Naive thymus-derived CD4-positive, alpha-beta T cell (primary cell): Measurements from ENCODE around the gene EIF6. TPM values are rescaled to one million over a fixed set of nuclear protein-coding genes. Genes with fewer than 3 reads are reported as not detected.

Source experiments
- ATAC-seq: fragments of 150-1000 bp; cut with Tn5 transposase; 2 replicates; pipeline ENCODE4 v1.10.0; 2021; ENCODE audit warnings: mild to moderate bottlenecking, moderate library complexity
- CTCF ChIA-PET: fragments of 350-600 bp; sonication (Branson Sonifier 250); formaldehyde crosslinking; loops from one replicate; lab custom pipeline; 2021; ENCODE audit warnings: antibody characterized with exemption; lab: Charles Lee
- POLR2A ChIA-PET: fragments of 350-600 bp; sonication (Branson Sonifier 250); formaldehyde crosslinking; loops from one replicate; lab custom pipeline; 2021; ENCODE audit warnings: antibody characterized with exemption, inconsistent platforms; lab: Charles Lee
- DNase-seq, 9 donors: peaks; one replicate each; pipeline versions ENCODE4 v3.0.0 to v3.0.0-alpha.2; 2020 to 2022; ENCODE audit warnings: mixed read lengths in 1 of 9
- H3K27ac ChIP-seq: one replicate; pipeline ENCODE4 v1.7.0; 2013; ENCODE audit warnings: mild to moderate bottlenecking, low read depth, low read length, moderate library complexity
- H3K27me3 ChIP-seq, 2 donors: one replicate each; pipeline ENCODE4 v1.7.0; 2013; ENCODE audit warnings: low read length in 2 of 2, mild to moderate bottlenecking in 2 of 2, moderate library complexity in 2 of 2; ENCODE audit not compliant: control insufficient read depth in 2 of 2, insufficient read depth in 2 of 2
- H3K36me3 ChIP-seq, 3 experiments: 1 replicate in 2 of 3; 2 replicates in 1 of 3; pipeline ENCODE4 v1.7.0; 2013; ENCODE audit warnings: low read length in 3 of 3, mild to moderate bottlenecking in 3 of 3, moderate library complexity in 1 of 3; ENCODE audit not compliant: insufficient read depth in 3 of 3, control insufficient read depth in 2 of 3
- H3K4me1 ChIP-seq, 2 donors: one replicate each; pipeline ENCODE4 v1.7.0; 2013; ENCODE audit warnings: low read length in 2 of 2, mild to moderate bottlenecking in 2 of 2, moderate library complexity in 1 of 2; ENCODE audit not compliant: control insufficient read depth in 2 of 2, insufficient read depth in 2 of 2
- H3K4me3 ChIP-seq: 2 replicates; pipeline ENCODE4 v1.7.0; 2013; ENCODE audit warnings: mild to moderate bottlenecking, low read length
- H3K9me3 ChIP-seq, 3 experiments: 1 replicate in 2 of 3; 2 replicates in 1 of 3; pipeline ENCODE4 v1.7.0; 2013; ENCODE audit warnings: low read length in 3 of 3; ENCODE audit not compliant: control insufficient read depth in 2 of 3
- H3K27ac Mint-ChIP-seq, 9 donors: one replicate each; pipeline ENCODE4 v1.8.0; 2020 to 2022; ENCODE audit warnings: mixed read lengths in 9 of 9, mild to moderate bottlenecking in 8 of 9, moderate library complexity in 5 of 9, inconsistent platforms in 2 of 9
- H3K27me3 Mint-ChIP-seq, 5 donors: one replicate each; pipeline ENCODE4 v1.8.0; 2021 to 2022; ENCODE audit warnings: mixed read lengths in 5 of 5, mild to moderate bottlenecking in 1 of 5
- H3K36me3 Mint-ChIP-seq, 5 donors: one replicate each; pipeline ENCODE4 v1.8.0; 2020 to 2022; ENCODE audit warnings: mixed read lengths in 5 of 5, mild to moderate bottlenecking in 3 of 5, inconsistent platforms in 1 of 5
- H3K4me1 Mint-ChIP-seq, 7 donors: one replicate each; pipeline ENCODE4 v1.8.0; 2020 to 2022; ENCODE audit warnings: mixed read lengths in 7 of 7, mild to moderate bottlenecking in 3 of 7, inconsistent platforms in 1 of 7
- H3K4me3 Mint-ChIP-seq, 10 donors: one replicate each; pipeline ENCODE4 v1.8.0; 2020 to 2022; ENCODE audit warnings: mild to moderate bottlenecking in 10 of 10, mixed read lengths in 10 of 10, moderate library complexity in 6 of 10, inconsistent platforms in 2 of 10
- H3K9me3 Mint-ChIP-seq, 11 donors: one replicate each; pipeline ENCODE4 v1.8.0; 2020 to 2022; ENCODE audit warnings: mixed read lengths in 11 of 11, mild to moderate bottlenecking in 4 of 11, inconsistent platforms in 1 of 11, moderate library complexity in 1 of 11
- intact Hi-C, 2 donors: fragments of 100-400 bp; cut with micrococcal nuclease; formaldehyde crosslinking; loops; one replicate each; pipeline ENCODE4 v1.15.1; 2023
- polyA plus RNA-seq, 2 donors: library from polyadenylated mRNA; unstranded; fragments of 300-500 nt; fragmentation: Illumina TruSeq; gene quantifications; one replicate each; pipeline ENCODE4 v1.2.3, GENCODE V29; 2021
- total RNA-seq, 6 experiments: library from RNA in 5 of 6; stranded (reverse) in 5 of 6; gene quantifications; 1 replicate in 5 of 6; 2 replicates in 1 of 6; pipeline ENCODE4 v1.2.3 and lab custom pipeline; 2021 to 2026

The EIF6 gene
- total and polyA plus RNA-seq, 7 experiments from 2014 or later, result 35.4 to 150 (median 55.2) TPM

DNA sequence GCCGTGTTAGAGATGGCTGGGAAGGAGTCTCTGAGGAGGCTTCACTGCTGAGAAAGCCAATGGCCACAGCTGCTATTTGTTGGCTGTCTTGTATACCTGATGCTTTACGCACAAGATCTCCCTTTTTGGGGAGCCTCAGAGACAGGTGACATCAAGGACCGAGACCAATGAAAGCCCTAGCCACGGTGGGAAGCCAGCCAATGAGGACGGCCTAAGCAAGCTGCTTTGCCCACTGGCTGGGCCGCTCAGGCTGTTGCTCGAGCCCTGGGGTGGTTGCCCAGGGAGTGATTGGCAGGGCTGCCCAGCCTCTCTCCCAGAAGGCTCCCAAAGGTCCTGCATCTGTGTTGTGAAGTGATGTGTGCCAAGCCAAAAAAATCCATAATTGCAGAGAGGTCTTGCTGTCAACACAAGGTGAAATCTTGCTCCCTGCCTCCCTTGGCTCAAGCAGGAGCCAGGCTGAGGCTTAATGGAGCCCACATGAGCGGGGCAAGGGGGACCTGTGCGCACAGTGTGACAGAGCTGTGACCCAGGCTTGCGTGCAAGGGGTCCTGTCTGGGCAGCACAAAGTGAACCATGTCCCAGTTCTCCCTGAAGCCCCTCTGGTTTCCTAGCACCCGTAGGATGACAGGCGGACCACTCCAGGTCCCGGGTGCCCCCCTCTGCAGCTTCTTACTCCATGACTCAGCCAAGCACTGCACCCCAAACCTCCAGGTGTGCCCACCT is 11.0 kb downstream of the EIF6 start:
- Histone ChIP-seq H3K27ac (no peak overlapping the region), H3K4me1 (peaks cover 11 to 17% of the 10 kb centered on the region in 2 donors), H3K27me3 (no peaks in the 10 kb centered on the region), H3K36me3 (peaks cover 0 to 52% (median 3%) of the 10 kb centered on the region in 3 experiments), H3K9me3 (no peaks in the 10 kb centered on the region), H3K4me3 (no peak overlapping the region)
- CTCF ChIA-PET, result interaction anchor here (0.6 kb wide), 1 partner anchor 796 kb away, joined by 3 read pairs; no protein-coding TSS in a partner anchor
- DNase-seq, result peak in 1 of 9 donors; percentile 6
- no peaks in the 10 kb centered on the region for H3K9me3 Mint-ChIP-seq
- intact Hi-C loops, result loop anchor here in 1 of 2 donors (10.0 kb wide), 1 partner anchor 449 kb away; the partner anchor contains the start of gene NCOA6
- peaks cover 6 to 35% (median 24%) of the 10 kb centered on the region in 7 donors for H3K4me1 Mint-ChIP-seq
- POLR2A ChIA-PET, result interaction anchor here (0.6 to 1.0 kb wide), 3 partner anchors 126 to 138 kb away, joined by 3 read pairs; partner anchors contain the start of gene EDEM2
- H3K27me3 Mint-ChIP-seq, result no peaks in the 10 kb centered on the region
- H3K27ac Mint-ChIP-seq, result peak overlapping the region in 5 of 9 donors; percentile 25 to 65 (median 47)
- no peak for ATAC-seq
- H3K4me3 Mint-ChIP-seq, result no peak overlapping the region
- H3K36me3 Mint-ChIP-seq, result peaks cover 0 to 14% (median 4%) of the 10 kb centered on the region in 5 donors

DNA sequence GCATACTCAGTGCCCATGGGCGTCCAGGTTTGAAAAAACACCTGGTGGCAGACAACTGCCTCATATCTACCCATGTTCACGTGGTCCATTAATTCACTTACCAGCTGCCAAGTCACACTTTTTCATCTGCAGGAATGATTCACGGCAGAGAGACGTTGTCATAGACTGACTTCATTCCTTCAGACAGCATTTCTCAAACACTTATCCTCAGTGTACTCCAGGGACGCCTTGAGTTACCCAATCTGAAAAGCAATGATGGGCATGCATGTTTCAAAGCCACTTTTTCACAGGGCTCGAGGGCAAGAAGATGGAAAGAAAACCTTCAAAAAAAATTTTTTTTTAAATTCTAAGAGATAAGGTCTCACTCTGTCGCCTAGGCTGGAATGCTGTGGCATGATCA is 12.7 kb downstream of the EIF6 start:
- CTCF ChIA-PET, result no interaction called here
- ATAC-seq, result no peak

DNA sequence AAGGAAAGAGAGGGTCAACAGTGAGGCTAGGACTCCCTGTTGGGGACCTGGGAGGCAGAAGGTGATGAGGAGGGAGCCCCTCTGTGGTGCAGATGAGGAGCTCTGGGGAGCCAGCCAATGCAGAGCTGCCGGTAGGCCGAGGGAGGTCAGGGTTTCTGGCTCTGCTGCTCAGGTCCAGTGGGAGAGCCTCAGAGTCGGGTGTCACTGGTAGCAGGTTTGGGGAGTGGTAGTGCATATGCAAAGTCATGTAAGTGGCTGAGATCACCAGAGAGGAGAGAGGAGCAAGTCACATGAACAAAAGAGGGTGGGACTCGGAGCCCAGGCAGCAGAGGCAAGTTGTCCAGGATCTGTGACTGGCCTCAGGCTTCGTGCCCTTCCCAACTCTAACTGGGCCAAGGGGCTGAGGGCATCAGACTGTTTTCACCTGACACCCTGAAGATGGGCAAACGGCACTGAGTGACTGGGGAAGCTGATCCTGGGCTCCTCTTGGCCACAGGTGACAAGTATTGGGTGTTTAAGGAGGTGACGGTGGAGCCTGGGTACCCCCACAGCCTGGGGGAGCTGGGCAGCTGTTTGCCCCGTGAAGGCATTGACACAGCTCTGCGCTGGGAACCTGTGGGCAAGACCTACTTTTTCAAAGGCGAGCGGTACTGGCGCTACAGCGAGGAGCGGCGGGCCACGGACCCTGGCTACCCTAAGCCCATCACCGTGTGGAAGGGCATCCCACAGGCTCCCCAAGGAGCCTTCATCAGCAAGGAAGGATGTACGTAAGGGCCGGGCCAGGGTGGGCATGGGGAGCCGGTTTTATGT is 13.3 kb downstream of the EIF6 start:
- Histone ChIP-seq H3K27me3 (no peaks in the 10 kb centered on the region), H3K9me3 (no peaks in the 10 kb centered on the region), H3K36me3 (peaks cover 0 to 72% (median 6%) of the 10 kb centered on the region in 3 experiments), H3K27ac (no peak overlapping the region), H3K4me1 (peaks cover 1 to 2% of the 10 kb centered on the region in 2 donors), H3K4me3 (no peak overlapping the region)
- ChIA-PET CTCF (no interaction called here), POLR2A (interaction anchor here (1.1 kb wide), 1 partner anchor 13 kb away, joined by 3 read pairs; the partner anchor contains the start of gene EIF6)
- ATAC-seq (no peak), DNase-seq (no peak)
- H3K9me3 Mint-ChIP-seq, result no peaks in the 10 kb centered on the region
- intact Hi-C loops, result loop anchor here in 1 of 2 donors (10.0 kb wide), 1 partner anchor 446 kb away; the partner anchor contains the start of gene NCOA6
- H3K36me3 Mint-ChIP-seq, result peaks cover 0 to 29% (median 7%) of the 10 kb centered on the region in 5 donors
- H3K4me3 Mint-ChIP-seq, result no peak overlapping the region
- H3K4me1 Mint-ChIP-seq, result peaks cover 3 to 30% (median 19%) of the 10 kb centered on the region in 7 donors
- H3K27me3 Mint-ChIP-seq, result no peaks in the 10 kb centered on the region
- H3K27ac Mint-ChIP-seq, result peak overlapping the region in 4 of 9 donors; percentile 16 to 76 (median 38)

More for the DNA sequence above, 12.7 kb downstream of the EIF6 start:
- intact Hi-C loops, result loop anchor here in 1 of 2 donors (10.0 kb wide), 1 partner anchor 447 kb away; the partner anchor contains the start of gene NCOA6
- no peaks in the 10 kb centered on the region for H3K27me3 Mint-ChIP-seq
- no peak for DNase-seq
- H3K4me1 ChIP-seq, result peaks cover 8 to 9% of the 10 kb centered on the region in 2 donors
- POLR2A ChIA-PET, result no interaction called here
- no peak overlapping the region for H3K4me3 ChIP-seq
- H3K27me3 ChIP-seq, result no peaks in the 10 kb centered on the region
- H3K9me3 ChIP-seq, result no peaks in the 10 kb centered on the region
- H3K36me3 Mint-ChIP-seq, result peaks cover 0 to 23% (median 4%) of the 10 kb centered on the region in 5 donors
- peak overlapping the region in 1 of 9 donors; percentile 54 for H3K27ac Mint-ChIP-seq
- peaks cover 0 to 66% (median 6%) of the 10 kb centered on the region in 3 experiments for H3K36me3 ChIP-seq
- peaks cover 6 to 32% (median 22%) of the 10 kb centered on the region in 7 donors for H3K4me1 Mint-ChIP-seq
- H3K9me3 Mint-ChIP-seq, result no peaks in the 10 kb centered on the region
- H3K4me3 Mint-ChIP-seq, result no peak overlapping the region
- no peak overlapping the region for H3K27ac ChIP-seq

DNA sequence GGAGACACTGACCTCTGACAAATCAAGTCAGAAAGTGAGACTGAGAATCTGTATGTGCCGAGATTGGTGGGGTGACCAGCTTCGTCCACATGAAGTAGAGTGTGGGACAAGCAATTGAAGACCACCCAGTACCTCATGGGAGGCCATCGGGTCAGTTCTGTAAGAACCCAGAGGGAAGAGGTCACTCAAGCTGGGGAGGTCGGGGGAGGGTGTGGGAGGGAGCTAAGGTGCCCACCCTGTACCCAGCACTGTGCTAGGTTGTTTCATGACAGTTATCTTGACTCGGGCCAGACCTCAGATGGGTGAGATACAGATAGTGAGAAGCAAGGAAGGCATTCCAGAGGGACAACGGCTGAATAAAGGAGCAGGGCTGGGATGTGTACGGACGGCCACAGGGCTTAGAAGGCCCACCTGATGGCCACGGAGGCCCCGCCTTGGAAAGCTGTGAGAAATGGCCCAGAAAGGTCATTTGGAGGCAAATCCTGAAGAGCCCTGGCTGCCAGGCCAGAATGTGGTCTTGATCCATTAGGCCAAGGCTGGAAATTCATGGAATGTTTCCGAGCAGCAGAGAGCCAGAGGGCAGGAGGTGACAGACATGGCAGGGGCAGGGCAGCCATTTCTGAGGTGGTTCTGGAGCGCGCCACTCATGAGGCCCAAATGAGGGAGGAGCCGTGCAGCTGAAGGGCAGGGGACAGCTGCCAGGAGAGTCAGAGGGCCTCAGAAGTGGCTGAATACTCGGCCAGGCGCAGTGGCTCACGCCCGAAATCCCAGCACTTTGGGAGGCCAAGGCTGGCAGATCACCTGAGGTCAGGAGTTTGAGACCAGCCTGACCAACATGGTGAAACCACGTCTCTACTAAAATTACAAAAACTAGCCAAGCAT is 14.3 kb downstream of the EIF6 start:
- no peaks in the 10 kb centered on the region for H3K27me3 Mint-ChIP-seq
- H3K4me3 ChIP-seq, result no peak overlapping the region
- H3K27me3 ChIP-seq, result no peaks in the 10 kb centered on the region
- H3K27ac ChIP-seq, result no peak overlapping the region
- intact Hi-C loops, result loop anchor here in 1 of 2 donors (10.0 kb wide), 1 partner anchor 445 kb away; the partner anchor contains the start of gene NCOA6
- H3K4me1 Mint-ChIP-seq, result peaks cover 0 to 21% (median 15%) of the 10 kb centered on the region in 7 donors
- DNase-seq, result no peak
- no peaks in the 10 kb centered on the region for H3K4me1 ChIP-seq
- H3K9me3 Mint-ChIP-seq, result no peaks in the 10 kb centered on the region
- ATAC-seq, result no peak
- H3K36me3 ChIP-seq, result peaks cover 0 to 69% (median 6%) of the 10 kb centered on the region in 3 experiments
- no peaks in the 10 kb centered on the region for H3K9me3 ChIP-seq
- ChIA-PET POLR2A (interaction anchor here (1.1 kb wide), 1 partner anchor 14 kb away, joined by 3 read pairs; the partner anchor contains the start of gene EIF6), CTCF (interaction anchor here (0.7 kb wide), 1 partner anchor 1866 kb away, joined by 3 read pairs; no protein-coding TSS in a partner anchor)
- no peak overlapping the region for H3K27ac Mint-ChIP-seq
- no peak overlapping the region for H3K4me3 Mint-ChIP-seq
- H3K36me3 Mint-ChIP-seq, result peaks cover 0 to 30% (median 7%) of the 10 kb centered on the region in 5 donors

- H3K4me1 ChIP-seq, result no peaks in the 10 kb centered on the region
- no peak overlapping the region for H3K27ac ChIP-seq
- DNase-seq, result peak in 3 of 9 donors; percentile 37 to 54 (median 39)
- ATAC-seq, result peak; percentile 77
- Mint-ChIP-seq H3K27me3 (no peaks in the 10 kb centered on the region), H3K4me1 (peaks cover 0 to 21% (median 15%) of the 10 kb centered on the region in 7 donors), H3K36me3 (peaks cover 0 to 30% (median 7%) of the 10 kb centered on the region in 5 donors), H3K4me3 (no peak overlapping the region), H3K27ac (peak overlapping the region in 2 of 9 donors; percentile 38 to 68), H3K9me3 (no peaks in the 10 kb centered on the region)
- intact Hi-C loops, result loop anchor here in 1 of 2 donors (1.0 to 5.0 kb wide), 4 partner anchors 60 to 437 kb away; no protein-coding TSS in a partner anchor
- CTCF ChIA-PET, result interaction anchor here (0.9 kb wide), 1 partner anchor 174 kb away, joined by 3 read pairs; no protein-coding TSS in a partner anchor
- POLR2A ChIA-PET, result interaction anchor here (0.6 kb wide), 2 partner anchors 21 to 123 kb away, joined by 3 to 4 read pairs; no protein-coding TSS in a partner anchor
- H3K36me3 ChIP-seq, result peaks cover 0 to 58% (median 6%) of the 10 kb centered on the region in 3 experiments
- H3K4me3 ChIP-seq, result no peak overlapping the region
- H3K9me3 ChIP-seq, result no peaks in the 10 kb centered on the region
- H3K27me3 ChIP-seq, result no peaks in the 10 kb centered on the region
Measured at GRCh38 chr20:35269055-35269781, 15.4 kb downstream of the EIF6 start.
